Measurements from ENCODE around the gene SPAG9.

DNA sequence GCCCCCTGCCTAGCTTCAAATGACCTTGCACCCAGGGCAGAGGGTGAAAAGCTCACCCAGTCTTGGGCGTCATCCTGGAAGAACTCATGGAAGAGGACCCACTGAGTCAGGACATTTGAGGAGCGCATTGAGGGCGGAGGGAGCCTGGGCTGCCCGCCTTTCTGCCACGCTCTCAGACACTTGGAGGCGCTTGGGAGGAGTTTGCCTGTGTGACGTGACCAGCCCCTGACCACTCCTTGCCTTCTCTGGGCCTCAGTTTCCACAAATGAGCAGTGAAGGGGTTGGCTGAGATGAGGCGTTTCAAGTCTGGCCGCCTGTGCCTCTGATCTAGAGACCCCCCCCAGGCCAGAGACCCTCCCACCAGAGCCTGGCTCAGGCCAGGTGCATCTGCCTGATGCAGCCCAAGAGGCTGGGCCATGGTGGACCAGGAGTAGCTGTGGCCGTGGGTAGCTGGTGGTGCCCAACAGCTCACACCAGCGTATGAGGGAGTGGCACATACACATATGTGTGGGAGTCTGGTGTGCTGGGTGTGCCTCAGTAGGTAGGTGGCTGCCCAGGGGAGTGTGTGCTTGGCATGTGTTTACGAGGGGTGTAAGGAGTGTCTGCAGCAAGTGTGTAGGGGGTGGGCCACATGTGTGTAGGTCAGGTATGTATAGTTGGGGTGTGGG is 174.3 kb downstream of the SPAG9 start:
- TF ChIP-seq, protein P1, sequence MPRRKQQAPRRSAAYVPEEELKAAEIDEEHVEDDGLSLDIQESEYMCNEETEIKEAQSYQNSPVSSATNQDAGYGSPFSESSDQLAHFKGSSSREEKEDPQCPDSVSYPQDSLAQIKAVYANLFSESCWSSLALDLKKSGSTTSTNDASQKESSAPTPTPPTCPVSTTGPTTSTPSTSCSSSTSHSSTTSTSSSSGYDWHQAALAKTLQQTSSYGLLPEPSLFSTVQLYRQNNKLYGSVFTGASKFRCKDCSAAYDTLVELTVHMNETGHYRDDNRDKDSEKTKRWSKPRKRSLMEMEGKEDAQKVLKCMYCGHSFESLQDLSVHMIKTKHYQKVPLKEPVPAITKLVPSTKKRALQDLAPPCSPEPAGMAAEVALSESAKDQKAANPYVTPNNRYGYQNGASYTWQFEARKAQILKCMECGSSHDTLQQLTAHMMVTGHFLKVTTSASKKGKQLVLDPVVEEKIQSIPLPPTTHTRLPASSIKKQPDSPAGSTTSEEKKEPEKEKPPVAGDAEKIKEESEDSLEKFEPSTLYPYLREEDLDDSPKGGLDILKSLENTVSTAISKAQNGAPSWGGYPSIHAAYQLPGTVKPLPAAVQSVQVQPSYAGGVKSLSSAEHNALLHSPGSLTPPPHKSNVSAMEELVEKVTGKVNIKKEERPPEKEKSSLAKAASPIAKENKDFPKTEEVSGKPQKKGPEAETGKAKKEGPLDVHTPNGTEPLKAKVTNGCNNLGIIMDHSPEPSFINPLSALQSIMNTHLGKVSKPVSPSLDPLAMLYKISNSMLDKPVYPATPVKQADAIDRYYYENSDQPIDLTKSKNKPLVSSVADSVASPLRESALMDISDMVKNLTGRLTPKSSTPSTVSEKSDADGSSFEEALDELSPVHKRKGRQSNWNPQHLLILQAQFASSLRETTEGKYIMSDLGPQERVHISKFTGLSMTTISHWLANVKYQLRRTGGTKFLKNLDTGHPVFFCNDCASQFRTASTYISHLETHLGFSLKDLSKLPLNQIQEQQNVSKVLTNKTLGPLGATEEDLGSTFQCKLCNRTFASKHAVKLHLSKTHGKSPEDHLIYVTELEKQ (tag by site-specific recombination; IDR thresholded peaks at IDR 0.05; ENCODE audit: borderline replicate concordance): no peak
- no peak for TF ChIP-seq CTCF (tag by site-specific recombination; IDR thresholded peaks at IDR 0.05)
- no peak for TF ChIP-seq ZNF10 (tag by site-specific recombination; IDR thresholded peaks at IDR 0.05)
- TF ChIP-seq ZNF792 (tag by site-specific recombination; IDR thresholded peaks at IDR 0.05): no peak
- no peak for TF ChIP-seq ZSCAN30 (tag by site-specific recombination; IDR thresholded peaks at IDR 0.05)
- TF ChIP-seq ZNF138 (tag by site-specific recombination; IDR thresholded peaks at IDR 0.05; ENCODE audit: borderline replicate concordance): no peak
- TF ChIP-seq, protein P2, sequence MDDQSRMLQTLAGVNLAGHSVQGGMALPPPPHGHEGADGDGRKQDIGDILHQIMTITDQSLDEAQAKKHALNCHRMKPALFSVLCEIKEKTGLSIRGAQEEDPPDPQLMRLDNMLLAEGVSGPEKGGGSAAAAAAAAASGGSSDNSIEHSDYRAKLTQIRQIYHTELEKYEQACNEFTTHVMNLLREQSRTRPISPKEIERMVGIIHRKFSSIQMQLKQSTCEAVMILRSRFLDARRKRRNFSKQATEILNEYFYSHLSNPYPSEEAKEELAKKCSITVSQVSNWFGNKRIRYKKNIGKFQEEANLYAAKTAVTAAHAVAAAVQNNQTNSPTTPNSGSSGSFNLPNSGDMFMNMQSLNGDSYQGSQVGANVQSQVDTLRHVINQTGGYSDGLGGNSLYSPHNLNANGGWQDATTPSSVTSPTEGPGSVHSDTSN (CRISPR knock-in tag; IDR thresholded peaks at IDR 0.05): no peak
- no peak for TF ChIP-seq ZNF785 (tag by site-specific recombination; IDR thresholded peaks at IDR 0.05)
